Measurements from ENCODE around the gene HOXA3.

DNA sequence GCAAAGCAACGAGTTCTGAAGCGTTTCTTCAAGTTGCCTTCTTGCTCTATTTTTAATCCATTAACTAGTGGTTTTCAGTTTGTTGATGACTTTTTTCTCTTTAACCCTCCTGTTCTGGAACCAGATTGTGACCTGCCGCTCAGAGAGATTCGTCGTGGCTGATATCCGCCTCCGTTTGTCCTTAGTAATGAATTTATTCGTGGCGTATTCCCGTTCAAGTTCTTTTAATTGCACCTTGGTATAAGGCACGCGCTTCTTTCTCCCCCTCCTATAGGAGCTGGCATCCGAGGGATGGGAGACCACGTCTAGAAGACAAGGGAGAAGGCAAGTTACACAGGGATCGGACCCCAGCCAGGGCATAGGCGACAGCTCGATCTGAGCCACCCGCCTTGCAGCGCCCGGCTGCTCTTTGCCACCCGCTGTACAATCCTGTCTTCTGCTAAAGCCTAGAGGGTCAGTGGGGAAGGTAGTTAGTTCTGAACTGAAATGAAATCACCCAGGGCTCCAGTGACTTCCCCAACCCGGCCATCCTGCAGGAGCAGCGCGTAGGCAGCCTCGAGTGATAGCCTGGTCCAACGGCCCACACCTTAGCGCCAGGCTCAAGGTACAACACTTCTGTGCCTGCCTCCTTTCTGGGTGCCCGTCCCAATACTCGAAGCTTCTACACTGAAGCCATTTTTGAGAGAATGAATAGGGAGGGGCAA, 45.9 kb upstream of the HOXA3 start:
- TF ChIP-seq, protein P1, sequence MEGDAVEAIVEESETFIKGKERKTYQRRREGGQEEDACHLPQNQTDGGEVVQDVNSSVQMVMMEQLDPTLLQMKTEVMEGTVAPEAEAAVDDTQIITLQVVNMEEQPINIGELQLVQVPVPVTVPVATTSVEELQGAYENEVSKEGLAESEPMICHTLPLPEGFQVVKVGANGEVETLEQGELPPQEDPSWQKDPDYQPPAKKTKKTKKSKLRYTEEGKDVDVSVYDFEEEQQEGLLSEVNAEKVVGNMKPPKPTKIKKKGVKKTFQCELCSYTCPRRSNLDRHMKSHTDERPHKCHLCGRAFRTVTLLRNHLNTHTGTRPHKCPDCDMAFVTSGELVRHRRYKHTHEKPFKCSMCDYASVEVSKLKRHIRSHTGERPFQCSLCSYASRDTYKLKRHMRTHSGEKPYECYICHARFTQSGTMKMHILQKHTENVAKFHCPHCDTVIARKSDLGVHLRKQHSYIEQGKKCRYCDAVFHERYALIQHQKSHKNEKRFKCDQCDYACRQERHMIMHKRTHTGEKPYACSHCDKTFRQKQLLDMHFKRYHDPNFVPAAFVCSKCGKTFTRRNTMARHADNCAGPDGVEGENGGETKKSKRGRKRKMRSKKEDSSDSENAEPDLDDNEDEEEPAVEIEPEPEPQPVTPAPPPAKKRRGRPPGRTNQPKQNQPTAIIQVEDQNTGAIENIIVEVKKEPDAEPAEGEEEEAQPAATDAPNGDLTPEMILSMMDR (IDR thresholded peaks at IDR 0.05; ENCODE audit: low read length) = no peak
- TF ChIP-seq EZH2 (optimal IDR thresholded peaks at IDR 0.05; ENCODE audit: low read depth, low read length) (no peak), EZH2phosphoT487 (IDR thresholded peaks at IDR 0.05; ENCODE audit: low read length) (no peak)

Measured in MM.1S (cell line).